GM12878 (cell line): ENCODE measurements around the gene CTNNA3.
"Not testable (repeated sequence)": the region's sequence is repeated elsewhere in the genome, so short reads cannot be mapped to it uniquely, and the experiment has no call there.

Experiments
- CHD4 ChIP-seq: fragments of 200-600 bp; sonication (generic); IDR thresholded peaks from 2 replicates; pipeline ENCODE4 v1.6.1; 2016; ENCODE audit warnings: mild to moderate bottlenecking
- CREB1 ChIP-seq: IDR thresholded peaks from 2 replicates; pipeline ENCODE4 v1.6.1; 2012; ENCODE audit warnings: low read depth, mild to moderate bottlenecking, inconsistent platforms
- CTCF ChIP-seq, 3 experiments: IDR thresholded peaks in 2 of 3; conservative IDR thresholded peaks in 1 of 3; 2 replicates each; pipeline ENCODE4 v1.5.1; 2011; ENCODE audit warnings: low read depth in 3 of 3, low read length in 3 of 3, mild to moderate bottlenecking in 3 of 3, control low read depth in 2 of 3, moderate library complexity in 2 of 3, inconsistent platforms in 1 of 3, mixed read lengths in 1 of 3; ENCODE audit not compliant: control insufficient read depth in 2 of 3, insufficient read depth in 1 of 3; ENCODE audit errors: extremely low read depth in 1 of 3
- EP300 ChIP-seq, 2 experiments: fragments of 150-350 bp in 1 of 2; IDR thresholded peaks; 2 replicates each; pipeline ENCODE4 v1.6.1; 2011 to 2012; ENCODE audit warnings: low read depth in 2 of 2, low read length in 2 of 2, borderline replicate concordance in 1 of 2, improper control_type of control experiment in 1 of 2, inconsistent platforms in 1 of 2; ENCODE audit not compliant: control insufficient read depth in 1 of 2
- EZH2 ChIP-seq: IDR thresholded peaks from 2 replicates; pipeline ENCODE4 v1.6.1; 2012; ENCODE audit warnings: low read depth, mild to moderate bottlenecking, control low read depth, inconsistent platforms, low read length, borderline replicate concordance; ENCODE audit not compliant: control insufficient read depth
- HDAC6 ChIP-seq: fragments of 200-600 bp; sonication (generic); IDR thresholded peaks from one replicate; pipeline ENCODE4 v1.8.0; 2017; ENCODE audit warnings: antibody characterized with exemption; ENCODE audit not compliant: unreplicated experiment
- POLR2A ChIP-seq: IDR thresholded peaks from 2 replicates; pipeline ENCODE4 v1.6.1; 2011; ENCODE audit warnings: low read depth, mild to moderate bottlenecking, low read length
- RAD21 ChIP-seq: IDR thresholded peaks from 2 replicates; pipeline ENCODE4 v1.6.1; 2011; ENCODE audit warnings: mild to moderate bottlenecking, low read depth, low read length, moderate library complexity; ENCODE audit not compliant: insufficient read depth
- RELA ChIP-seq: fragments of 450-650 bp; IDR thresholded peaks from 2 replicates; pipeline ENCODE4 v1.8.0; 2014; ENCODE audit warnings: borderline replicate concordance; ENCODE audit not compliant: partially characterized antibody
- SMAD1 ChIP-seq: fragments of 450-650 bp; IDR thresholded peaks from 2 replicates; pipeline ENCODE4 v1.6.1; 2018; ENCODE audit warnings: mild to moderate bottlenecking, low read depth; ENCODE audit not compliant: partially characterized antibody
- STAT1 ChIP-seq: fragments of 450-650 bp; conservative IDR thresholded peaks from 2 replicates; pipeline ENCODE4 v1.6.1; 2014; ENCODE audit warnings: antibody characterized with exemption, mild to moderate bottlenecking
- ZNF687 ChIP-seq: fragments of 450-650 bp; IDR thresholded peaks from 2 replicates; pipeline ENCODE4 v1.6.1; 2017; ENCODE audit warnings: mild to moderate bottlenecking, moderate library complexity
- TF ChIP-seq, protein P1 (sequence below): IDR thresholded peaks from 2 replicates; pipeline ENCODE4 v1.6.1; 2012; ENCODE audit warnings: low read depth, low read length, improper control_type of control experiment

- TF ChIP-seq, protein P1, sequence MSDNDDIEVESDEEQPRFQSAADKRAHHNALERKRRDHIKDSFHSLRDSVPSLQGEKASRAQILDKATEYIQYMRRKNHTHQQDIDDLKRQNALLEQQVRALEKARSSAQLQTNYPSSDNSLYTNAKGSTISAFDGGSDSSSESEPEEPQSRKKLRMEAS = not testable (repeated sequence)
- not testable (repeated sequence) for TF ChIP-seq RAD21; CHD4; CTCF (IDR thresholded peaks at IDR 0.05 in 2 of 3, conservative IDR thresholded peaks at IDR 0.05 in 1 of 3; ENCODE audit: control insufficient read depth in 2 of 3, extremely low read depth in 1 of 3, insufficient read depth in 1 of 3, low read depth in 3 of 3, low read length in 3 of 3); ZNF687; RELA; CREB1; POLR2A; EZH2; EP300 (IDR thresholded peaks at IDR 0.05; ENCODE audit: borderline replicate concordance in 1 of 2, control insufficient read depth in 1 of 2, low read depth in 2 of 2, low read length in 2 of 2); SMAD1; HDAC6; STAT1
Measured at GRCh38 chr10:67207923-67208322, 488.1 kb downstream of the CTNNA3 start.
